Kidney tubule cell (primary cell): ENCODE measurements around the gene SLC4A1.

ENCODE experiments used
- DNase-seq: peaks from one replicate; pipeline ENCODE4 v3.0.0-alpha.2; 2018; ENCODE audit warnings: low spot score

SLC4A1 gene

GRCh38 chr17:44267818-44268490, at the start of gene SLC4A1:
TSS of gene SLC4A1 (minus strand) at chr17:44268135. CDS start at chr17:44262866, 5,269 bp downstream.
- DNase-seq, result no peak

DNA sequence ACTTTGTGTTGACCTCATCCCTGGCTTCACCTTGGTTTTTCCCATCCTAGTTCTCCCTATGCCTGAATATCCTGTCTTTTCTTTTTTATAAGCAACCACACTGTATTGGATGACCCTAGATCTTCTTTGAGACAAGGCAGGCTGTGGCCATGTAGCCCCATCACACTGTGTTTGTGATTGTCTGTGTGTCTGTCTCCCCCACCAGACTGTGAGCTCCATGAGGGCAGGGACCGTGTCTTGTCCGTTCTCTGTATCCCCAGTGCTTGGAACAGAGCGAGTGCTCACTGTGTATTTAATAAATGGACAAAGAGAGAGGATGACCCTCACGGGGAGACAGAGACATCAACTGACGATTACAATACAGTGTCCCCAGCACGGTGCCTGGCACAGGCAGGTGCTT, 49.6 kb upstream of the SLC4A1 start:
- no peak for DNase-seq

GRCh38 chr17:44315760-44316731, 48.1 kb upstream of the SLC4A1 start:
- DNase-seq, result no peak

DNA sequence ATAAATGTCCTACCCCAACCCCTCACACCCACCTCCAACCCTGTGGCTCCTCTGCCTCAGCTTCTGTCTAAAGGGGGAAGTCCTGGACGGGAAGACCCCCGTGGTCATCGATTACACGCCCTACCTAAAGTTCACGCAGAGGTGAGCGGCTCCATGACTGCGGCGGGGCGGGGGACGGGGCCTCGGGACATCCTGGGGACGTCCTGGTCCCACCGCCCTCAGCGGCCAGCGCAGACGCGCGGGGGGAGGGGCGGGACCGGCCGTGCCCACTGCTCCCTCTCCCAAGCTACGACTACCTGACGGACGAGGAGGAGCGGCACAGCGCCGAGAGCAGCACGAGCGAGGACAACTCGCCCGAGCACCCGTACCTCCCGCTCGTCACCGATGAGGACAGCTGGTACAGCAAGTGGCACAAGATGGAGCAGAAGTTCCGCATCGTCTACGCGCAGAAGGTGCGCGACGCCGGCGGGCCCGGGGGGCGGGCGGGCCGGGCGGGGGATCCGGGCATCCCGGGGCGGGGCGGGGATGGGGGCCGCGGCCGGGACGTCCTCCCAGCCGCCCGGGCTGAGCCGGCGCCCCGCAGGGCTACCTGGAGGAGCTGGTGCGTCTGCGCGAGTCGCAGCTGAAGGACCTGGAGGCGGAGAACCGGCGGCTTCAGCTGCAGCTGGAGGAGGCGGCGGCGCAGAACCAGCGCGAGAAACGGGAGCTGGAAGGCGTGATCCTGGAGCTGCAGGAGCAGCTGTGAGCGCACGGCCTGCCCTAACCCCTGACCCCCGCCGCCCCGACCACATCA, 47.1 kb upstream of the SLC4A1 start:
- DNase-seq, result peak; percentile 71

DNA sequence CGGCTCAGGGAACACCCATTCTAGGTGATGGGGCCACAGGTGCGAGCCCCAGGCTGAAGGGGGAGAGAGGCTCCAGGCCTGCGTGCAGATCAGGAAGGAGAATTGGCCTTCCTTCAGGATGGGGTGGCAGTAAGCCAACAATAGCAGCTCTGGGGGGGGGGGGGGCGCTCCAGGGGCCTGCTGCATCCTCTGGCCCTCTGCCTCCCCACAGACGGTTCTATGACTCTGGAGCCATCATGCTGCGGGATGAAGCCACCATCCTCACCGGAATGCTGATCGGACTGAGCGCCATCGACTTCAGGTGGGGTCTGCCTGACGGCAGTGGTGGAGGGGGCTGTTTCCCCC, 46.6 kb upstream of the SLC4A1 start:
- DNase-seq, result no peak

DNA sequence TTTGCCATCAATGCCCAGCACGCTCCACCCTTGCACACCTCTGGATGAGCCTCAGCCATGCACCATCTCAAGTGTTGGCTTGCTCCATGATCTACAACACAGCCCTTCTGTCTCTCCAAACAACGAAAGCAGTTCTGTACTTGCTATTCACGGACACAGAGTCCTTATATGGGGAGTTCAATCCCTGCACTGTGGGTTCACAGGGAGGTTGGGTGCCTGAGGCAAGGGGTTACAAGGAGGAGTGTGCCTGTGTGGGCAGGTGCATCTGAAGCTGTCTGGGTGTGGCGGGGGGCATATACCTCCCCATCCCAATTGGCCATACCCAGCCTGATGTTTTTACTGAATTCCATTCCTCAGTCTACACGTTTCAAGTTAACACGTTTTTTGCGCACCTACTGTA, 46.1 kb upstream of the SLC4A1 start:
- DNase-seq, result no peak

DNA sequence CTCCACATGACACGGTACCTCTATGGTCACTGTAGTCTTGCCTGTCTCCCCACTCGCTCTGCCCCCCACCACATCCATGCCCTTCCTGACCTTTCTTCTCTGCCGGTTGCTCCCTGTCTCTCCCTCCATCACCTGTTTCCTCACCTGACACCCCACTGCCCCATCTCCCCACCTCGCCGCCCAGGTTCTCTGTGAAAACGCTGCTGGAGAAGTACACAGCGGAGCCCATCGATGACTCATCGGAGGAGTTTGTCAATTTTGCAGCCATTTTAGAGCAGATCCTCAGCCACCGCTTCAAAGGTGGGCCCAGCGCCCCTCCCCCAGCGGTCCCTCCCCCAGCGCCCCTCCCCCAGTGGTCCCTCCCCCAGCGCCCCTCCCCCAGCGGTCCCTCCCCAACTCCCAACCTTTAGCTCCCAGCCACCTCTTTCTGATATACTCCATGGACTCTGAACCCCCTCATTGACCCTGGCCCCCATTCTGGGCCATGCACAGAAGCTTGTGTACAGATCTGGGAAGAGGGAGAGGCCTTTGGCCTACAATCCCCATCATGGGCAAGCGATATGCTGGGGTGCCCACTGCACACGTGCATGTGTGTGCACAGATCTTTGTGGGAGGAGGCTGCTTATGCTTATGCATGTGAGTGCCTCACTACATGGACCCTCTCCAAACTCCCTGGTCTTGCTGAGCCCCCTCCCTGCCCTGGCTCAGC, 44.6 kb upstream of the SLC4A1 start:
- DNase-seq, result no peak

- no peak for DNase-seq
These were observed 43.7 kb upstream of the SLC4A1 start for GRCh38 chr17:44311562-44312181.

GRCh38 chr17:44310609-44311376, 42.9 kb upstream of the SLC4A1 start:
- peak; percentile 32 for DNase-seq

DNA sequence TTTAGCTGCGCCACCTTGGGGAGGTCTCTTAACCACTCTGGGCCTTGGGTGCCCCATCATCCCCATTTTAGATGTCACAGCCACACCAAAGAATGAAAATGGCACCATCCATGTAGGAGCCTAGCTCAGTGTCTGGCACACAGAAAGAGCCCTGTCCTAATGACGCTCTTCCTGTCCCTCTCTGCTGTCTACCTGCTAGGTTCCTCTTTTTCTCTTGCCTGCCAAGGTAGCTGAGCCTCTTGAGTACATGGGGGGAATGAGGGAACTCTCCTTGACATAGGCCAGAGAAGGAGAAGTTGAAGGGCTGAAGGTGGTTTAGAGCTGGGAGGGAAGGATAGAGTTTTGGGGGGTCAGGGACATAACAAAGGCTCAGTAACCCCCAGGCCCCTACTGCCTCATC, 42.3 kb upstream of the SLC4A1 start:
- DNase-seq, result no peak

DNA sequence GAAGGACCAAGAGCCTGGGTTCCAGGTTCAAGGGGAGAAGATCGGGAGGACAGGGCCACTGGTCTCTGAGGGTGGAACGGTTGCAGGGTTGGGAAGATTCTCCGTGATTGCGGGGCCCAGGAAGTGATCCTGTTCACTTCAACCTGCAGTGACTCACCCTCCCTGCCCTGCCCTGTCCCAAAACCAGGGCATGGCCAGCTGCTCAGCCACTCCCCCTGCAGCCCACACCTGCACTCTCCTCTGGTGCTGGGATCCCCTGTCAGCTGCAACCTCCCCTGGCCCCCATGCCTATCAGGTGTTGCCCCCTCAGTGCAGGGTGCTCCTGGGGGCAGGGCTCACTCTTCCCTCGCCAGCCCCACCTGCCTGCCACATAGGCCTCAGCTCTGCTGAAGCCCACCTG, 41.5 kb upstream of the SLC4A1 start:
- DNase-seq, result no peak

DNA sequence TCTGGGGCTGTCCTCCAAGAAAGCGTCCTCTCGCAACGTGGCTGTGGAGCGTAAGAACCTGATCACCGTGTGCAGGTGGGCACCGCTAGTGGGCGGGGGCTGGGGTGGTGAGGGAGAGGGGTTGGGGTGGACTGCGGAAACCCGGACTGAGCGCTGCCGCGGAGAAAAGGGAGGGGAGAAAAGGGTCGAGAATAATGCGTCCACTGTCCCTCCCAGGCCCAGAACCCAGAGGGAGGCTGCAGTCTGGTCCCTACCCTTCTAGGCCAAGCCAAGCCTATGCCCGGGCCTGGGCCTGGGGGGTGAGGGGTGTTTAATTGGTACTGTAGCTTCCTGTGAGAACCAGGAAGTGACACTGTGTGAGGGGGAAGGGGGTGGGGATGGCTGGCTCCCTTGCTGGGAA, 40.9 kb upstream of the SLC4A1 start:
- no peak for DNase-seq

DNA sequence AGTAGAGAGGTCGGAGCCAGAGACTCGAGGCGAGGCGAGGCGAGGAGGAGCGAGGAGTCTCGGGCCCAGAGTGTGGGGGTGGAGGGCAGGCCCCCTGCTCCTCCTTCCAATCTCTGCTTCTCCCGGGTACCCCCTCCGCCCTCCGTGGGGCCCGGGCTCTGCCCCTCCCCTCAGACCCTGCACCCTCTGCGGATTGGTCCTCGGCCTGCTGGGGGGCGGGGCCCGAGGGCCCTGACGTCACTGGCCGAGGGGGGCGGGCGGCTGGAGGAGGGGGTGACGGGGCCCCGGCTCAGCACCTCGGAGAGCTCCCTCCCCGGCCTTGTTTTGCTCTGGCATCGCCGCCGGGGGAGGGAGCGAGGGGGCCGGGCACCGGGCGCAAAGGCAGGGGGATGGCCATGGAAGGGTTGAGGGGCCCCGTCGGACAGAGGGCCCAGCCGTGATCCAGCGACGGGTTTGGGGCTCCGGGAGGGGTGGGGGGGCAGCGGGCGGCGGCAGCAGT, 40.4 kb upstream of the SLC4A1 start, which contains the start of gene RUNDC3A:
Gene RUNDC3A, plus strand, starts transcription at position 282 of the 499 bp plus-strand sequence. CDS start 232 bp downstream, outside the sequence.
- DNase-seq, result peak; percentile 79

- DNase-seq, result peak; percentile 44
These were observed 39.7 kb upstream of the SLC4A1 start for GRCh38 chr17:44307387-44308186.

DNA sequence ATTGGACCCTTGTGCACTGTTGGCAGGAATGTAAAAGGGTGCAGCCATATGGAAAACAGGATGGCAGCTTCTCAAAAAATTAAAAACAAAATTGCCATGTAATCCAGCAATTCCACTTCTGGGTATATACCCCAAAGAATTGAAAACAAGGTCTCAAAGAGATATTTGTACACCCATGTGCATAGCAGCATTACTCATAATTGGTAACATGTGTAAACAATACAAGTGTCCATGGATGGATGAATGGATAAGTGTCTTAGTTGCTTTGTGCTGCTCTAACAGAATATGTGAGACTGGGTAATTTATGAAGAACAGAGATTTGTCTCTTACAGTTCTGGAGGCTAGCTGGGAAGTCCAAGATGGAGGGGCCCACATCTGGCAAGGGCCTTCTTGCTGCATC, 36.7 kb upstream of the SLC4A1 start:
- no peak for DNase-seq

DNA sequence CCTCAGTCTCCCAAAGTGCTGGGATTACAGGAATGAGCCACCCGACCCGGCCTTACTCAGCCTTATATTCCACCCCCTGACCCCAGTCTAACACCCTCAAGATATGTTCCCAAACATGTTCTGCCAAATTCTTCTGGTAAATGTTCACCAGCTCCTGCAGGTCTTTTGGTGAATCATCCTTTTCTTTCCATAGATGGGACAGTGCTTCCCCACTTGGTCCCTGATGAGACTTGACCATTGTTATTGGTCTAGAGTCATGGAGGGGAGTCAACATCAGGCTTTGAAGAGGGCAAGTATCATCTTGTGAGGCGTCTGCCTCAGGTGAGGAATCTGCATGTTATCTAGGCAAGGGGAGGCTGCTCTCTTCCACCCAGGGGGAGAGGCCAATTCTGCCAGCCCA, 30.0 kb upstream of the SLC4A1 start:
- peak; percentile 13 for DNase-seq

- DNase-seq, result no peak
These were observed 25.7 kb upstream of the SLC4A1 start for GRCh38 chr17:44293509-44294226.

GRCh38 chr17:44287651-44288050, 19.7 kb upstream of the SLC4A1 start:
- no peak for DNase-seq

DNA sequence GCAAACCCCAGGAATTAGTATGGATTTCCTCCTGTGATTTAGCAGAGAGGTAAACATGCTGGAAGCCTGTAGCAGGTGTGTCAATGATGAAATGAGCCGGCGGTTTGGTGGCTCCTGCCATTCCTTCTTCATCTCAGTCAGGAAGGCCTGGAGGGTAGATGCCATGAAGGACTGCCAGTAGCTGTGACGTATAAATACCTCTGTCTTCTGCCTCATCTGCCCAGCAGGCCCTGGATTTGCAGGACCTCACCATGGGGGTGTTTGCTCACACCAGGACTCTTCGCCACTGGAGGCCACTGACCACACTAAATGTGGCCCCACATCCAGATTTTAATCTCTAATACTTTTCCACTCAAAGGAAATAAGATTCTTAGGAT, 16.1 kb upstream of the SLC4A1 start:
- no peak for DNase-seq
